Left lung (tissue), 10 donors: Measurements from ENCODE around the gene LPO. TPM values are rescaled to one million over a fixed set of nuclear protein-coding genes. Genes with fewer than 3 reads are reported as not detected.
A peak's percentile ranks its signal among the peaks of the same experiment; 100 is the strongest.

Source experiments
- ATAC-seq: fragments of 200-7000 bp; cut with Tn5 transposase; one replicate; pipeline ENCODE4 v1.9.1; 2020; ENCODE audit warnings: moderate library complexity
- DNase-seq, 4 donors: peaks; one replicate each; pipeline ENCODE4 v3.0.0-alpha.2; 2013 to 2020
- H3K27ac ChIP-seq, 2 donors: fragments of 200-600 bp; sonication (generic) in 1 of 2; one replicate each; pipeline versions ENCODE4 v1.5.0 to v1.8.0; 2020 to 2021
- H3K27me3 ChIP-seq, 2 donors: fragments of 200-600 bp; sonication (generic) in 1 of 2; one replicate each; pipeline versions ENCODE4 v1.5.0 to v1.8.0; 2020 to 2021
- H3K36me3 ChIP-seq, 2 donors: fragments of 200-600 bp; sonication (generic) in 1 of 2; one replicate each; pipeline versions ENCODE4 v1.5.0 to v1.8.0; 2020 to 2021
- H3K4me1 ChIP-seq, 2 donors: fragments of 200-600 bp; one replicate each; pipeline ENCODE4 v1.8.0; 2021
- H3K4me3 ChIP-seq, 2 donors: fragments of 200-600 bp; sonication (generic) in 1 of 2; one replicate each; pipeline versions ENCODE4 v1.5.0 to v1.8.0; 2020 to 2021; ENCODE audit warnings: mild to moderate bottlenecking in 1 of 2
- H3K9me3 ChIP-seq, 2 donors: fragments of 200-600 bp; sonication (generic) in 1 of 2; one replicate each; pipeline versions ENCODE4 v1.5.0 to v1.8.0; 2020 to 2021
- intact Hi-C, 2 donors: fragments of 100-400 bp; cut with DNase I; formaldehyde crosslinking; loops; one replicate each; pipeline versions ENCODE4 v1.11.2 to v1.14.2; 2022
- polyA plus RNA-seq, 6 donors: library from polyadenylated mRNA; unstranded; fragments of 120-200 nt; gene quantifications; one replicate each; pipeline ENCODE4 v1.2.1, GENCODE V29; 2013; ENCODE audit not compliant: insufficient read length in 6 of 6
- total RNA-seq, 2 donors: library from RNA; stranded (reverse); fragmentation: NEBNext Ultra II Directional; extraction: Animal tissue kit (Norgen Biotek cat#: 25700); gene quantifications; one replicate each; pipeline ENCODE4 v1.2.1, GENCODE V29; 2021
- TF ChIP-seq, protein P1 (sequence below), 2 donors: fragments of 200-600 bp; sonication (generic) in 1 of 2; IDR thresholded peaks; one replicate each; pipeline versions ENCODE4 v1.5.0 to v1.8.0; 2021; ENCODE audit warnings: antibody characterized with exemption in 2 of 2
- donor health status: DM: no; HTN: yes; CAD: no.
- donor health status: DM: no; HTN: no; CAD: no.

LPO gene
- total and polyA plus RNA-seq, 8 donors: 0.10 to 0.24 (median 0.14) TPM; not detected in 1

DNA sequence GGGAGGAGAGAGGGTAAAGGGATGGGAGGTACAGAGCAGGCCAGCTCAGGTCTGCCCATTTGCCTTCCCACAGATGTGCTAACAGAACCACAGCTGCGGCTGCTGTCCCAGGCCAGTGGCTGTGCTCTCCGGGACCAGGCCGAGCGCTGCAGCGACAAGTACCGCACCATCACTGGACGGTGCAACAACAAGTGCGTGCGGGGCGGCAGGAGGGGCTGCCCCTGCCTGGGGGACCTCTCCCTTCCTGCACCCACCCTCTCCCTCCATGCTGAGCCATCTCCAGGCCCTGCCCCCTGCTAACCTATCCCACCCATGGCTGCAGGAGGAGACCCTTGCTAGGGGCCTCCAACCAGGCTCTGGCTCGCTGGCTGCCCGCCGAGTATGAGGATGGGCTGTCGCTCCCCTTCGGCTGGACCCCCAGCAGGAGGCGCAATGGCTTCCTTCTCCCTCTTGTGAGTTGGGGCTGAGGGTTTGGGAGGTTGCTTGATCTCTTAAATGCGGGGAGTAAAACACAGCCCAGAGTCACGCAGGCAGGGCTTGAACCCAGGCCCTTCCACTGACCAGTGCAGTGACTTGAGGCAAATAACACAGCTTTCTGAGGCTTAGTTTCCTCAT is 44.6 kb upstream of the LPO start:
- ATAC-seq (no peak), DNase-seq (no peak)
- intact Hi-C loops: no loop called here
- TF ChIP-seq, protein P1, sequence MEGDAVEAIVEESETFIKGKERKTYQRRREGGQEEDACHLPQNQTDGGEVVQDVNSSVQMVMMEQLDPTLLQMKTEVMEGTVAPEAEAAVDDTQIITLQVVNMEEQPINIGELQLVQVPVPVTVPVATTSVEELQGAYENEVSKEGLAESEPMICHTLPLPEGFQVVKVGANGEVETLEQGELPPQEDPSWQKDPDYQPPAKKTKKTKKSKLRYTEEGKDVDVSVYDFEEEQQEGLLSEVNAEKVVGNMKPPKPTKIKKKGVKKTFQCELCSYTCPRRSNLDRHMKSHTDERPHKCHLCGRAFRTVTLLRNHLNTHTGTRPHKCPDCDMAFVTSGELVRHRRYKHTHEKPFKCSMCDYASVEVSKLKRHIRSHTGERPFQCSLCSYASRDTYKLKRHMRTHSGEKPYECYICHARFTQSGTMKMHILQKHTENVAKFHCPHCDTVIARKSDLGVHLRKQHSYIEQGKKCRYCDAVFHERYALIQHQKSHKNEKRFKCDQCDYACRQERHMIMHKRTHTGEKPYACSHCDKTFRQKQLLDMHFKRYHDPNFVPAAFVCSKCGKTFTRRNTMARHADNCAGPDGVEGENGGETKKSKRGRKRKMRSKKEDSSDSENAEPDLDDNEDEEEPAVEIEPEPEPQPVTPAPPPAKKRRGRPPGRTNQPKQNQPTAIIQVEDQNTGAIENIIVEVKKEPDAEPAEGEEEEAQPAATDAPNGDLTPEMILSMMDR (IDR thresholded peaks at IDR 0.05): no peak
- Histone ChIP-seq H3K36me3 (no peaks in the 10 kb centered on the region), H3K27ac (no peak overlapping the region), H3K9me3 (no peaks in the 10 kb centered on the region), H3K4me1 (no peaks in the 10 kb centered on the region), H3K27me3 (peaks cover 6 to 60% of the 10 kb centered on the region in 2 donors), H3K4me3 (no peak overlapping the region)

DNA sequence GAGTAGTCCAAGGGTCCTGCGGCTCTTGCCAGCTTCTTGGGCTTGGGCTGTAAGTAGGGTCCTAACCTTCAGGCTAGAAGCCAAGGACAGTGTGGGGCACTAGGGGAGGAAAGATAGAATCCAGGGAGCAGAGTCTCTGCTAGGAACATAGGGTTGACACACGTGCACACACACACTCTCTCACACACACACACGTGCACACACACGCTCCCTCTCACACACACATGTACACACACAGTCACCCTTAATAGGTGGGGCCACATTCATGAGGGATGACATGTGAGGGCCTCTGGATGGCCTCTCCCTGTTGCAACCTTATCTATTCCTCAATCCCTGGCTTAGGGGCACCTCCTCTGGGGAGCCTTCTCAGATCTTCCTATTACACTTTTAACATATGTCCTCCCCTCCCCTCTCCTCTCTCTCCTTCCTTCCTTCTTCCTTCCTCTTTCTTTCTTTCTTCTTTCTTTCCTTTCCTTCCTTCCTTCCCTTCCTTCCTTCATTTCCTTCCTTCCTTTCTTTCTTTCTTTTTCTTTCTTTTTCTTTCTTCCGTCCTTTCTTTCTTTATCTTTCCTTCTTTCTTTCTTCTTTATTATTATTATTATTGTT is 42.8 kb upstream of the LPO start:
- ATAC-seq: no peak
- H3K4me3 ChIP-seq: no peak overlapping the region

DNA sequence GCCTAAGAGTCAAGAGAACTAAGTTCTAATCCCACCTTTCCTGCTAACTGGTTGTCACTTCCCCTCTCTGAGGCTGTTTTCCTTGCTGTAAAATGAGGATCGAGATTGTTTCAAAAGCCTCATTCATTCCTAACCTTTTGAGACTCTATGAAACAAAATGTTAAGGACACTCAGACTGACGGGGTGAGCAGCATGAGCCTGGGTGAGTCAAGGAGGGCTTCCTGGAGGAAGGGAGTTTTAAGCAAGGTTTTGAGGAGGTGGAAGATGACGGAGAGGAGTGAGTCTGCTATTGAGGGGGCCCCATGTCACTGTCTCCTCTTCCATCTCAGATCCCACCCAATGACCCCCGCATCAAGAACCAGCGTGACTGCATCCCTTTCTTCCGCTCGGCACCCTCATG is 41.8 kb upstream of the LPO start:
- intact Hi-C loops: no loop called here
- peaks cover 6 to 63% of the 10 kb centered on the region in 2 donors for H3K27me3 ChIP-seq
- H3K4me1 ChIP-seq: no peaks in the 10 kb centered on the region
- no peaks in the 10 kb centered on the region for H3K36me3 ChIP-seq
- TF ChIP-seq, protein P1 (IDR thresholded peaks at IDR 0.05): no peak
- no peaks in the 10 kb centered on the region for H3K9me3 ChIP-seq
- DNase-seq: no peak
- no peak overlapping the region for H3K4me3 ChIP-seq
- no peak for ATAC-seq
- no peak overlapping the region for H3K27ac ChIP-seq

More for the DNA sequence above, 42.8 kb upstream of the LPO start:
- Histone ChIP-seq H3K9me3 (no peaks in the 10 kb centered on the region), H3K36me3 (no peaks in the 10 kb centered on the region), H3K4me1 (no peaks in the 10 kb centered on the region), H3K27me3 (peaks cover 6 to 71% of the 10 kb centered on the region in 2 donors), H3K27ac (no peak overlapping the region)
- no peak for DNase-seq
- TF ChIP-seq, protein P1 (IDR thresholded peaks at IDR 0.05): no peak
- intact Hi-C loops: no loop called here

DNA sequence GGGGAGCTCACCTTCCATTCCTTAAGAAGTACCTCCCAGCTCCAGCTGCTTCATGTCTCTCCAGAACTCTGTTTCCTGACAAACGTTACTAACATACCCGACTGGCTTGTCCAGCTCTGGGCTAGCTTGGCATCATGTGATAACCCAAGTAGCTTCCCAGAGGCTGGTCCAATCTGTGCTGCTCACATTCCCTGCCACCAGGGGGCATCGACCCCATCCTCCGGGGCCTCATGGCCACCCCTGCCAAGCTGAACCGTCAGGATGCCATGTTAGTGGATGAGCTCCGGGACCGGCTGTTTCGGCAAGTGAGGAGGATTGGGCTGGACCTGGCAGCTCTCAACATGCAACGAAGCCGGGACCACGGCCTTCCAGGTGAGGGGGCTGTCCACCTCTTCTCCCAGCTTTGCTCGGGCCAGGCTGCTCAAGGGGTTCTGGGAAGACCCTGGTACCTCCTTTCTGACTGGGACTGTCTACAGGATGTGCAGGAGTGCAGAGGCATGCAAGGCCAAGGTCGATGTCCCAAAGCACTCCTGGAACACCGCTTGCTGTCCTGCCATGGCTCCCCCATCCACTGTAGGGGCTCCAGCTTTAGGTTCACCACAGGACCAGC is 38.3 kb upstream of the LPO start:
- Histone ChIP-seq H3K27ac (no peak overlapping the region), H3K4me3 (no peak overlapping the region), H3K27me3 (peaks cover 6 to 41% of the 10 kb centered on the region in 2 donors), H3K9me3 (no peaks in the 10 kb centered on the region), H3K4me1 (no peaks in the 10 kb centered on the region), H3K36me3 (no peaks in the 10 kb centered on the region)
- intact Hi-C loops: no loop called here
- ATAC-seq: peak; percentile 88
- TF ChIP-seq, protein P1 (IDR thresholded peaks at IDR 0.05): peak; percentile 35 to 68
- peak in 3 of 4 donors; percentile 37 to 82 (median 51) for DNase-seq

DNA sequence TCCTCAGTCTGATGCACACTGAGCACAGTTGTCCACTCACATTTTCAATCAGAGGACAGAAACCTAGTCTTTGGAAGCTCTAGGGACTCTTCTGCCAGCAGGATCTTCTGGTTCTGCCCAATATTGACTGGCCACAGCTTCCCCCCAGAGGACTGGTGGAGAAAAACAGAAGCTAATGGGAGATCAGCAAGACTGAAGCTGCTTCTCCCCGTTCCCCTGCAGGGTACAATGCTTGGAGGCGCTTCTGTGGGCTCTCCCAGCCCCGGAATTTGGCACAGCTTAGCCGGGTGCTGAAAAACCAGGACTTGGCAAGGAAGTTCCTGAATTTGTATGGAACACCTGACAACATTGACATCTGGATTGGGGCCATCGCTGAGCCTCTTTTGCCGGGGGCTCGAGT is 35.5 kb upstream of the LPO start:
- no peak overlapping the region for H3K4me3 ChIP-seq
- TF ChIP-seq, protein P1 (IDR thresholded peaks at IDR 0.05): no peak
- intact Hi-C loops: no loop called here
- H3K27me3 ChIP-seq: peaks cover 4 to 28% of the 10 kb centered on the region in 2 donors
- peaks cover 0 to 23% of the 10 kb centered on the region in 2 donors for H3K36me3 ChIP-seq
- no peak for ATAC-seq
- H3K9me3 ChIP-seq: no peaks in the 10 kb centered on the region
- no peaks in the 10 kb centered on the region for H3K4me1 ChIP-seq
- no peak overlapping the region for H3K27ac ChIP-seq
- no peak for DNase-seq
